NCI-H510A treated with DMSO at 0.1 percent for 48 hours (cell line): ENCODE results near the gene GSN.

ENCODE experiments used
- DNase-seq: peaks from one replicate; lab custom pipeline; 2025; lab: John Stamatoyannopoulos, UW

Gene GSN

GRCh38 chr9:121353241-121354061 is 85.5 kb downstream of the GSN start:
- DNase-seq, result no peak

DNA sequence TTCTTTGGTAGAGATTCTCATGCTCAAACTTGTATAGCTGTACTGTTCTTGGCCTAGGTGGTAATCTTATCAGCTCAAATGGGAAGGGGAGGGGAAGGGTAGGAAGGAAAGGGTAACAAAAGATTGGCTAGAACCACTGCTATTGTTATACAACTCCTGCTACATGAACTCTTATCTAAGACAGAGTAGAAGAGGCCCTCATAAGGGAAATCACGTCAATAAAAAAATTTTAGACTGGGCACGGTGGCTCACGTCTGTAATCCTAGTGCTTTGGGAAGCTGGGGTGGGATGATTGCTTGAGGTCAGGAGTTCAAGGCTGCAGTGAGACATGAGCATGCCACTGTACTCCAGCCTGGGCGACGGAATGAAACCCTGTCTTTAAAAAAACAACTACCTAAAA is 86.2 kb downstream of the GSN start:
- DNase-seq, result no peak

DNA sequence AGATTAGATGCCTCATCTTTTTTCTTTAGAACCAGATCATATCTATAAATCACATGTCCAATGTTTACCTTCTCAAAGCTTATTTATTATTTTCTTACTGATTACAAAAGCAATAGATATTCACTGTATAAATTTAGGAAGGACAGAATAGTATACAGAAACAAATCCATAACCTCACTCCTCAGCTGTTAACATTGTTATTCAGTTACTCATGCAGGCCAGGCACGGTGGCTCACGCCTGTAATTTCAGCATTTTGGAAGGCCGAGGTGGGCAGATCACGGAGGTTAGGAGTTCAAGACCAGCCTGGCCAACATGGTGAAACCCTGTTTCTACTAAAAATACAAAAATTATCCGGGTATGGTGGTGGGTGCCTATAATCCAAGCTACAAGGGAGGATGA is 86.8 kb downstream of the GSN start:
- DNase-seq, result no peak

DNA sequence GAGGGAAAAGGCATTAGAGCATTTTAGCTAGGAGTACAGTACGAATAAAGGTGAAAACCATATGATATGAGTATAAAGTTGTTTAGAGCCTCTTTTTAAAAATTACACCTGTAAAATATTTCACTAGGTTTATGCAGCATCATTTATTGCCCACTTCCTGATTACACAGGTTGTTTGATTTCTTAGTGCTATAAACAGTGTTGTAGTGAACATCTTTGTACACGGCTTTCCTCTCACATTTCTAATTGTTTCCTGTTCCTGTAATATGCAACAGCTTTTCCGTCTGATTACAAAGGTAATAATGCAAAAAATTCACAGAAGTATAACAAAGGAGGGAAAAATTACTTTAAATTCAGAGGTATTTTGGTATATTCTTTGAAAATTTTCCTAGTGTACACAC is 89.0 kb downstream of the GSN start:
- no peak for DNase-seq

GRCh38 chr9:121358751-121359150 is 90.8 kb downstream of the GSN start:
- no peak for DNase-seq

DNA sequence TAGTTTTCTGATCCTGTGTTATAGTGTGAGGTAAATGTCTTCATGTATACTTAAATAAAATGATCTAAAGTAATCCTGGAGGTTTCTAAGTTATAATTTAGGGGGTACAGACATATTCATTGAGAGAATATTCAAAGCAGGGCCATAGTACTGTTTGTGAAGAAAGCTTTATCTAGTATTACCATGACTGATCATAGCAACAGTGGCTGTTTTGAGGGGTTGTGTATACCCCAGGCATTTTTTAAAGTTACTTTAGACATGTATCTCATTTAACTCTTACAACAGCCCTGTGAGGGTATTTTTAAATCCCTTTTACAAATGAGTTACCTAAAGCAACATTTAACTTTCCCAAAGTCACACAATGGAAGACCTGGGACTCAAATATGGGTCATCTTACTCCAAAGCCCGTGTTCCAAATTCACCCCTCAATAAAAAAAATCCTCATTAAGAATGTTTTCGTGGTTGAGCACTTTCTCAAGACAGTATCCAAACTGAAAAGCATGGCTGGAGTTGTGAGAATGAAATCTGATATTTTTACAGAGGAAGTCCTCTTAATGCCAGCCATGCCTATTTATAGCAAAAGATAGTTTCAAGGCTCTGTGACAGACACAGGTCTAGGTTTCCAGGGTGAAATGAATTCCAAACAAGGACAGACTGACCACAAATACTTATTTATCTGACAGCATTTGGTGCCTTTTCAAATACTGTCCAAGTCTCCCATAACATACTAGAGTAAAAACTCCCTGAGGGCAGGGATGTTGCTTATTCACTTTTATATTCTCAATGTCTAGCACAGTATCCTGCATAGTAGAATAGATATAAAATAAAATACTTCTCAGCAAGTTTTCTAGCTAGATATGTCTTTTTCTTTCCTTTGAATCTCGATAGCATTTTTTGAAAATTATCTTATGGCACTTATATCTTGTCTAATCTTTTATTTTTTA is 91.7 kb downstream of the GSN start:
- no peak for DNase-seq

- no peak for DNase-seq
Measured at GRCh38 chr9:121360601-121361374, 92.8 kb downstream of the GSN start.

GRCh38 chr9:121362813-121363621 is 95.1 kb downstream of the GSN start:
- no peak for DNase-seq

GRCh38 chr9:121363622-121363961 is 95.6 kb downstream of the GSN start:
- no peak for DNase-seq

DNA sequence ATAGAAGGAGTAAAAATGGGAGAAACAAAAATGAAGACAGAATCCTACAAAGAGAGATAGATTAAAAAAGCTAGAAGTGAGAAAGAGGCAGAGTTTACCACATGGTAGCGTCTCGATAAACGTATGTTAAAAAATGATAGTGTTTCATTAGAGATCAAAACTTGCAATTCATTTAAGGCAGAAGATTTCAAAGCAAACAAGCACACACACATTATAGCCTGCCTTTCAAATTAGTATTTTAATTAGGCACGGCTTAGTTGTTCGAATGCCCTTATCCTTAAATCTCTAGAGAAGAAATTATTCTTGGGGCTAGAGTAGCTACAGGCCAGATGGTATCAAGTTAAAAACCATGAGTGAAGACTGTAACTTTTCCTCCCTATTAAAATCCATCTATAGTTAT is 96.1 kb downstream of the GSN start:
- DNase-seq, result no peak

GRCh38 chr9:121364886-121365285 is 96.9 kb downstream of the GSN start:
- no peak for DNase-seq

- DNase-seq, result no peak
Measured at GRCh38 chr9:121365564-121365963, 97.6 kb downstream of the GSN start.

GRCh38 chr9:121366611-121367192 is 98.7 kb downstream of the GSN start:
- DNase-seq, result no peak

DNA sequence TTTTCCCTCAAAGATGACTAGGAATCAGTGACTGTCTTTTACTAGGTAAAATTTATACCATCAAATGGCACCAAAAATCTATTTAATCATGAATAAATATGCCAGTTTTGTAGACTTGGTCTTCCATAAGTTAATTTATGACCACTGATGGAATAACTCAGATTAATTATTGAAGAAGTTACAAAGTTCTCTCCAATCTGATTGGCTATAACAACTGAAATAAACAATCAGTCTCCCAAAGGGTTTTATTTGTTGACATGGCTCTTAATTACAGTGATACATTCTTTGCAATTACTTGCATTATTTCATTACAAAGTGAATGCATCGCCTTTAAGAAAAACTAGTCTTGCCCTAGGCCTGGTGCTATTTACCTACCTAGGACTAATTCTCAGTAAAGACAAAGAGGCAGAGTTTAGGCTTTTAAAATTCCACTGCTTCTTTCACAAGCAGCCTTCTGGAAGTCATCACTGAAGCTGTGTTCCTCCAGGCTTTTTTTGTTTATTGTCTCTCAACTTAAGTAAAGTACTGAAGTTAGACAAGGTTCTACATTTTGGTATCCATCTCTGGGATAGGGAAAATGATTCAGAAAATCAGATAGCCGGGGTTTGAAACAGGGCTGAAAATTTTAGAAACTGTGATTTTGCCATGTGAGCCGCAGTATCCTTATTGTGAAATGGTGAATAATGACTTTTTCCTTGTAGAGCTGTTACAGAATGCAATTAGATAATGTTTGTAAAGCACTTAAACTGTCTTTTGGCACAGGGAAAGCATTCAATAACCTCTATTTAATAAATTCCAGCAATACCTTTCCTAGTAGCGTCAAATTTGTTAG is 99.6 kb downstream of the GSN start:
- DNase-seq, result no peak

DNA sequence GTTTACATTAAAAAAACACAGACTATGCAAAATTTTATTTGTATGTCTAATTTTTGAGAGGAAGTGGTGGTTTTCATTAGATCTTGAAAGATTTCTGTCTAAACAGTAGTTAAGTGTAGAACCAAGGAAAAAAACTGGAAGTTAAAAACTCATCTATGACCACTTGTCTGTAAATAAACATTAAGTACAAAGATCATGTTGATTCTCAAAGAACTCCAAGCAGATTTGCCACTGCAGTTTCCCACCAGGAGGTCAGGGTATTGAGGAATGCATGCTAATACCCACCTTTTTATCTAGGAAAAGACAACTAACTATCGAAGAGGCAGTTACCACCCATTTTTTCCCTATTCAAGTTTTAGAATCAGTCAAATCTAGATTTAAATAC is 100.2 kb downstream of the GSN start:
- no peak for DNase-seq

DNA sequence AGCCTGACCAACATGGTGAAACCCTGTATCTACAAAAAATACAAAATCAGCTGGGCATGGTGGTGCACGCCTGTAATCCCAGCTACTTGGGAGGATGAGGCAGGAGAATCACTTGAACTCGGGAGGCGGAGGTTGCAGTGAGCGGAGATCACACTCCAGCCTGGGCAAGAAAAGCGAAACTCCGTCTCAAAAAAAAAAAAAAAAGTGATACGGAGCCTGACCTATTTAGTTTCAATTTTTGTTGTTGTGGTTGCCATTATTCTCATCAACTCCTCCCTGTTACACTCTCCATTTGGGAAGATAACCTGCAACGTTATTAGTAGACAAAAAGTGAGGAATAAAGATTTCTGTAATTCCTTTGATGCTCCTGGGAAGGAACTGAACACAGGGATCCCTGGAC is 100.8 kb downstream of the GSN start:
- DNase-seq, result no peak

DNA sequence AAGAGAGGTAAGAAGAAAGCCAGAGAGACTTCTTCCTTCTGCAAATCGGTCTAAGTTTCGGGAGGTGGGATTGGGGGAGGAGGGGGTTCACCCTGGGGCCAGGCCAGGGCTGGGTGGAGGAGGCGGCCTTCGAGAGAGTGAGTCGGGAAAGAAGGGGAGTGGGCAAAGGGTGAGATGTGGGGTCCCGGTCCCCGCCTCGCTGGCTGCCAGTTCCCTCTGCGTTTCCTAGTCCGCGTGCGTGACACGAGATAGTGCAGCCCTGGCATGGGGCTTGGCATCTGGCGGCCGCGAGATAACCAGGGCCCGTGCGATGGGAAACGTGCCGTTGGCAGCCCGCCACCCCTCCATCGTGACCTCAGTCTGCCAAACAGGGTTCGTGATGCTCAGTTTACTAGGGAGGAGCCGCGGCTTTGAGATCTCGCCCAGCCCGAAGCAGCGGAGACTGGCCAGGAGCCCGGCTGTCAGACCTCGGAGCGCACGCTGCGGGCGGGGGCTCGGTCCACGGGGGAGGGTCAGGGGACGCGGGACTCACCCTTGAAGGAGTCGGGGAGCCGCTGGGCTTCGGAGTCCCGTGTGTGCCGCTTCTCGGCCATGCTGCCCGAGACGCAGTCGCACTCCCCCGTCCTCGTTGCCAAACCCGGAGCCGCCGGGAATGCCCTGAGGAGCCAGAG is 101.8 kb downstream of the GSN start, which contains the start of gene STOM:
TSS of gene STOM (minus strand) at position 656 of the 671 bp plus-strand sequence. CDS start at position 593, 63 bp downstream.
- DNase-seq, result no peak

- DNase-seq, result no peak
Measured at GRCh38 chr9:121371495-121372061, 103.6 kb downstream of the GSN start.
